Smooth muscle cell (in vitro differentiated cells): ENCODE measurements around the gene LRRC51. TPM values are rescaled to one million over a fixed set of nuclear protein-coding genes. Genes with fewer than 3 reads are reported as not detected.

ENCODE experiments used
- DNase-seq: peaks from one replicate; lab custom pipeline; 2025; ENCODE audit not compliant: unreplicated experiment; lab: John Stamatoyannopoulos, UW
- H2AFZ ChIP-seq: fragments of 200-600 bp; sonication (generic); 2 replicates; pipeline ENCODE4 v1.6.0; 2016; ENCODE audit warnings: antibody characterized with exemption, low read depth, mild to moderate bottlenecking
- H3F3A ChIP-seq: fragments of 200-600 bp; sonication (generic); 2 replicates; pipeline ENCODE4 v1.6.0; 2017; ENCODE audit warnings: antibody characterized with exemption, low read depth
- H3K27ac ChIP-seq: fragments of 200-600 bp; sonication (generic); 2 replicates; pipeline ENCODE4 v1.5.1; 2016; ENCODE audit warnings: low read depth, mild to moderate bottlenecking
- H3K27me3 ChIP-seq: fragments of 200-600 bp; sonication (generic); 2 replicates; pipeline ENCODE4 v1.6.1; 2016; ENCODE audit warnings: low read depth, mild to moderate bottlenecking
- H3K36me3 ChIP-seq: fragments of 200-600 bp; sonication (generic); 2 replicates; pipeline ENCODE4 v1.5.1; 2016; ENCODE audit warnings: low read depth
- H3K4me1 ChIP-seq: fragments of 200-600 bp; sonication (generic); 2 replicates; pipeline ENCODE4 v1.5.1; 2016; ENCODE audit warnings: low read depth
- H3K4me2 ChIP-seq: fragments of 200-600 bp; sonication (generic); 2 replicates; pipeline ENCODE4 v1.6.0; 2016; ENCODE audit warnings: mild to moderate bottlenecking
- H3K4me3 ChIP-seq: fragments of 200-600 bp; sonication (generic); 2 replicates; pipeline ENCODE4 v1.5.1; 2016; ENCODE audit warnings: mild to moderate bottlenecking
- H3K79me2 ChIP-seq: fragments of 200-600 bp; sonication (generic); 2 replicates; pipeline ENCODE4 v1.6.0; 2016; ENCODE audit warnings: low read depth, mild to moderate bottlenecking
- H3K9ac ChIP-seq: fragments of 200-600 bp; sonication (generic); 2 replicates; pipeline ENCODE4 v1.6.0; 2016; ENCODE audit warnings: low read depth
- H3K9me3 ChIP-seq: fragments of 200-600 bp; sonication (generic); replicated peaks from 2 replicates; pipeline ENCODE4 v1.5.1; 2016; ENCODE audit warnings: low read depth
- H4K20me1 ChIP-seq: fragments of 200-600 bp; sonication (generic); 2 replicates; pipeline ENCODE4 v1.6.0; 2016; ENCODE audit warnings: low read depth
- WGBS: methylation state at CpG from one replicate; pipeline ENCODE4 v1.1.7; 2016; ENCODE audit warnings: low lambda C conversion rate; 5-methylcytosine and 5-hydroxymethylcytosine counted together
- polyA plus RNA-seq: library from polyadenylated mRNA; unstranded; fragments of >200 nt; fragmentation: Nextera tagmentation; extraction: Ambion mirVana; gene quantifications from 2 replicates; pipeline ENCODE4 v1.2.1, GENCODE V29; 2016
- total RNA-seq: library from RNA; depleted of rRNA; stranded (reverse); fragments of >200 nt; gene quantifications from 2 replicates; pipeline ENCODE4 v1.2.3, GENCODE V29; 2014
- TF ChIP-seq, protein P1 (sequence below): fragments of 200-600 bp; sonication (generic); IDR thresholded peaks from 2 replicates; pipeline ENCODE4 v1.5.1; 2017; ENCODE audit warnings: borderline replicate concordance, mild to moderate bottlenecking, antibody characterized with exemption; ENCODE audit not compliant: insufficient read depth, poor library complexity, severe bottlenecking

LRRC51 gene
- total and polyA plus RNA-seq, 2 experiments from 2014 or later: 1.1 to 6.1 TPM

DNA sequence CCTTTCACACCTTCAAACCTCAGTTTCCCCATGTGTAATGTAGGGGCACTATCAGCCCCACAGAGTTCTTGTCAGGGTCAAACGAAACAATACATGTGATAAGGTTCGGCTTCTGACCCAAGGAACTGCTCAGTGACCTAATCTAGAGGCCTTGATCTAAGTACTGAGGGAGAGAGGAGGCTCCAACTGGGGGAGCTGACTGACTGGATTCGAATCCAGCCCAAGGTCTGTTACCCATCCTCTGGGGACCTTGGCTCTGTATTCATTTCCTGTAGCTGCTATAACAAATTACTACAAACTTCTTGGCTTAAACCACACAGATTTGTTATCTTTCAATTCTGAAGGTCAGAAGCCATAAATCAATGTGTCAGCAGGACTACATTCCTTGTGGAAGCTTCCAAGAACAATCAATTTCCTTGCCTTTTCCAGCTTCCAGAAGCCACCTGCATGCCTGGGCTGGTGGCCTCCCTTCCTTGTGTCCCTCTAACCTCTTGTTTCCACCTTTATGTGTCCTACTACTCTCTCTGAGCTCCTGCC is 42.5 kb downstream of the LRRC51 start:
- Histone ChIP-seq H3K9ac (no peak overlapping the region), H3K4me3 (no peak overlapping the region), H3K4me1 (no peaks in the 10 kb centered on the region), H3K27ac (no peak overlapping the region), H4K20me1 (no peaks in the 10 kb centered on the region), H3F3A (no peaks in the 10 kb centered on the region), H3K27me3 (no peaks in the 10 kb centered on the region), H3K9me3 (no peaks in the 10 kb centered on the region), H3K79me2 (no peaks in the 10 kb centered on the region), H2AFZ (no peak overlapping the region), H3K4me2 (no peak overlapping the region), H3K36me3 (no peaks in the 10 kb centered on the region)
- 87% methylated on average over 3 of the region's 3 CpGs for WGBS
- TF ChIP-seq, protein P1, sequence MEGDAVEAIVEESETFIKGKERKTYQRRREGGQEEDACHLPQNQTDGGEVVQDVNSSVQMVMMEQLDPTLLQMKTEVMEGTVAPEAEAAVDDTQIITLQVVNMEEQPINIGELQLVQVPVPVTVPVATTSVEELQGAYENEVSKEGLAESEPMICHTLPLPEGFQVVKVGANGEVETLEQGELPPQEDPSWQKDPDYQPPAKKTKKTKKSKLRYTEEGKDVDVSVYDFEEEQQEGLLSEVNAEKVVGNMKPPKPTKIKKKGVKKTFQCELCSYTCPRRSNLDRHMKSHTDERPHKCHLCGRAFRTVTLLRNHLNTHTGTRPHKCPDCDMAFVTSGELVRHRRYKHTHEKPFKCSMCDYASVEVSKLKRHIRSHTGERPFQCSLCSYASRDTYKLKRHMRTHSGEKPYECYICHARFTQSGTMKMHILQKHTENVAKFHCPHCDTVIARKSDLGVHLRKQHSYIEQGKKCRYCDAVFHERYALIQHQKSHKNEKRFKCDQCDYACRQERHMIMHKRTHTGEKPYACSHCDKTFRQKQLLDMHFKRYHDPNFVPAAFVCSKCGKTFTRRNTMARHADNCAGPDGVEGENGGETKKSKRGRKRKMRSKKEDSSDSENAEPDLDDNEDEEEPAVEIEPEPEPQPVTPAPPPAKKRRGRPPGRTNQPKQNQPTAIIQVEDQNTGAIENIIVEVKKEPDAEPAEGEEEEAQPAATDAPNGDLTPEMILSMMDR: no peak
- no peak for DNase-seq

DNA sequence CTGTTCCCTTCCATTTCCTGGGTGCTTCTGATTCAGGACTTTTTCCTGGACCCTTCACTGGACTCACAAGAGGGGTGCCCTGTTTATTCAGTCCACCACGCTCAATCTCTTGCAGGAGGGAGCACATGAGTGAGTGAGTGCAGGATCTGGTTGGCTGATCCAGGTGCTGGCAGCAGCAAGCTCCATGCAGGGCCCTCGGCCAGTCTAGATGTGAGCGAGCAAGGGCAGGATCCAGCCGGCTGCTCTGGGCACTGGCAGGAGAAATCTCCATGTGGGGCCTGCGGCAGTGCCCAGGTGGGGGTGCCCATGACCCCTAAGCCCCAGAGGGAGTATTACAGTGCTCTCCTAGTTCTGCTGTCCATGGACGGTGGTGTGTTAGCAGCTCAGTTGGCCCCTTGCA is 43.4 kb downstream of the LRRC51 start:
- no peaks in the 10 kb centered on the region for H3K4me1 ChIP-seq
- H2AFZ ChIP-seq: no peak overlapping the region
- no peaks in the 10 kb centered on the region for H3K27me3 ChIP-seq
- no peaks in the 10 kb centered on the region for H4K20me1 ChIP-seq
- no peaks in the 10 kb centered on the region for H3F3A ChIP-seq
- no peak overlapping the region for H3K4me3 ChIP-seq
- H3K27ac ChIP-seq: no peak overlapping the region
- H3K9me3 ChIP-seq: no peaks in the 10 kb centered on the region
- no peaks in the 10 kb centered on the region for H3K36me3 ChIP-seq
- no peak overlapping the region for H3K9ac ChIP-seq
- no peak for DNase-seq
- WGBS: 93% methylated on average over 6 of the region's 6 CpGs
- H3K4me2 ChIP-seq: no peak overlapping the region
- TF ChIP-seq, protein P1: no peak
- no peaks in the 10 kb centered on the region for H3K79me2 ChIP-seq

DNA sequence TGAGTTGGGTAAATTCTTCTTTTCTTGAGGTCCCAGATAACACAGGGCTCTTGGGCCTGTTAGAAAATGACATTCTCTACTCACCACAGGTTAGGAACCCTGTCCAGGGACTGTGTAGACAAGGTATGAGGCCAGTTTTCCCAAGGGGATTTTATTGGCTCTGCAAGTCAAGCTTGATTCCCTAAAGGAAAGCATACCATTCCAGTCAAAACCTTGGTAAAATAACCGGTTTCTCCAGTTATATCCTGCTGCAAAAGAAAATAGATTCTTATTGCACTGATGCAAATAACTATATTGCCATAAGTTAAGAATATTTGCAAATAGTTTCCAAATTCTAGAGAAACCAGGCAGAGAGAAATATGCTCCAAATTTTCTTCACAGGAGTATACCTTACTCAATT is 45.3 kb downstream of the LRRC51 start:
- Histone ChIP-seq H3K4me2 (no peak overlapping the region), H3K27me3 (no peaks in the 10 kb centered on the region), H3F3A (no peaks in the 10 kb centered on the region), H2AFZ (no peak overlapping the region), H3K27ac (no peak overlapping the region), H4K20me1 (no peaks in the 10 kb centered on the region), H3K36me3 (no peaks in the 10 kb centered on the region), H3K9me3 (no peaks in the 10 kb centered on the region), H3K9ac (no peak overlapping the region), H3K4me1 (no peaks in the 10 kb centered on the region), H3K79me2 (no peaks in the 10 kb centered on the region), H3K4me3 (no peak overlapping the region)
- TF ChIP-seq, protein P1: no peak
- no peak for DNase-seq
- WGBS: 73% methylated on average over 1 of the region's 1 CpG

DNA sequence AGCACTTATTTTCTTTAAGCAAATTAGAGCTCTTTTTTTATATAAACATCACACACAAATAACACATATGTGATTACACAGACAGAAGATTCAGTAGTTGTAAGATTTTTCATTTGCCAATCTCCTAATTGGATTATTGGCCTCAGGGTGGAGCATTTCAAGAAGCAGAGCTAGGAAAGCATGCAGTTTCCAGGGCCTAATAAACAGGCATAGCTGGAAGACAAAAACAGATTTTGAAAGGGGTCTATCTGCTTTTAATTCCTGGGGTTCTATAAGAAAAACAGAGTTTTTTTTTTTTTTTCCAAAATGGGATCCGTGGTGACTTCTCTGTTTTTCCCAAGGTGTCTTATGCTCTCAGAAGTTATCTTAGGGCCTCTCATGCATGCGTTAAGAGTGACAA is 47.3 kb downstream of the LRRC51 start:
- H3K4me3 ChIP-seq: no peak overlapping the region
- WGBS: 71% methylated on average over 2 of the region's 2 CpGs
- H3K36me3 ChIP-seq: no peaks in the 10 kb centered on the region
- no peaks in the 10 kb centered on the region for H3K9me3 ChIP-seq
- no peaks in the 10 kb centered on the region for H3K79me2 ChIP-seq
- TF ChIP-seq, protein P1: no peak
- H3F3A ChIP-seq: no peaks in the 10 kb centered on the region
- no peaks in the 10 kb centered on the region for H3K4me1 ChIP-seq
- no peak overlapping the region for H3K4me2 ChIP-seq
- no peaks in the 10 kb centered on the region for H4K20me1 ChIP-seq
- H2AFZ ChIP-seq: no peak overlapping the region
- peaks cover 12% of the 10 kb centered on the region for H3K27me3 ChIP-seq
- no peak overlapping the region for H3K9ac ChIP-seq
- H3K27ac ChIP-seq: no peak overlapping the region
- no peak for DNase-seq
